ENCODE data around the gene PDE3A. TPM values are rescaled to one million over a fixed set of nuclear protein-coding genes. Genes with fewer than 3 reads are reported as not detected.
A peak's percentile ranks its signal among the peaks of the same experiment; 100 is the strongest.

The PDE3A gene
- total RNA-seq, 1 donor from 2014 or later, result under 0.01 TPM

GRCh38 chr12:20415028-20415427, 46.7 kb downstream of the PDE3A start:
- TF ChIP-seq, protein P1, sequence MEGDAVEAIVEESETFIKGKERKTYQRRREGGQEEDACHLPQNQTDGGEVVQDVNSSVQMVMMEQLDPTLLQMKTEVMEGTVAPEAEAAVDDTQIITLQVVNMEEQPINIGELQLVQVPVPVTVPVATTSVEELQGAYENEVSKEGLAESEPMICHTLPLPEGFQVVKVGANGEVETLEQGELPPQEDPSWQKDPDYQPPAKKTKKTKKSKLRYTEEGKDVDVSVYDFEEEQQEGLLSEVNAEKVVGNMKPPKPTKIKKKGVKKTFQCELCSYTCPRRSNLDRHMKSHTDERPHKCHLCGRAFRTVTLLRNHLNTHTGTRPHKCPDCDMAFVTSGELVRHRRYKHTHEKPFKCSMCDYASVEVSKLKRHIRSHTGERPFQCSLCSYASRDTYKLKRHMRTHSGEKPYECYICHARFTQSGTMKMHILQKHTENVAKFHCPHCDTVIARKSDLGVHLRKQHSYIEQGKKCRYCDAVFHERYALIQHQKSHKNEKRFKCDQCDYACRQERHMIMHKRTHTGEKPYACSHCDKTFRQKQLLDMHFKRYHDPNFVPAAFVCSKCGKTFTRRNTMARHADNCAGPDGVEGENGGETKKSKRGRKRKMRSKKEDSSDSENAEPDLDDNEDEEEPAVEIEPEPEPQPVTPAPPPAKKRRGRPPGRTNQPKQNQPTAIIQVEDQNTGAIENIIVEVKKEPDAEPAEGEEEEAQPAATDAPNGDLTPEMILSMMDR (IDR thresholded peaks at IDR 0.05; ENCODE audit: insufficient read depth, low read length, severe bottlenecking), result no peak
- FAIRE-seq (no peak), DNase-seq (ENCODE audit: low read depth) (no peak)
- no peaks in the 10 kb centered on the region for H3K36me3 ChIP-seq (ENCODE audit: control insufficient read depth, insufficient read depth, low read length)
- H3K4me3 ChIP-seq (ENCODE audit: low read depth, low read length), result no peak overlapping the region
- no peaks in the 10 kb centered on the region for H3K27me3 ChIP-seq (ENCODE audit: control insufficient read depth, insufficient read depth, low read length)

GRCh38 chr12:20415641-20416040, 47.3 kb downstream of the PDE3A start:
- TF ChIP-seq, protein P1 (IDR thresholded peaks at IDR 0.05; ENCODE audit: insufficient read depth, low read length, severe bottlenecking), result no peak
- no peak for FAIRE-seq

DNA sequence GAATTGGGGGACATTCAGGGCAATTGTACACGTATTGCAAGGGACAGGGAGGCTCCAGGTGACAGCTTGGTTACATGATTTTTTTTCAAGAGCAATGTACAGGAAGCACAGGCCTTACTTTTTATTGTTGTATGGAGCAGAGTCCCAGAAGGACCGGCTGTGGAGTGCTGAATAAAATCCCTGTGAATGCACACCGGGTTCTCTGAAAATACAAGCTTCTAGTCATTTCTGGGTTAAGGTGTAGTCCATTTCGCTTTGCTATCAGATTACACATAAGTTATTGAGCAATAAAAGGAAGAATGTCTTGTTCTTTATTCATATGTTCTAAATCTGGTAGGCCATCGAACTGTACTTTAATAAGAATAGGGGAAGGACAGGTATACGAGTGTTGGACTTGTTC, 52.2 kb downstream of the PDE3A start:
- Histone ChIP-seq H3K4me3 (ENCODE audit: low read depth, low read length) (no peak overlapping the region), H3K27me3 (ENCODE audit: control insufficient read depth, insufficient read depth, low read length) (no peaks in the 10 kb centered on the region), H3K36me3 (ENCODE audit: control insufficient read depth, insufficient read depth, low read length) (no peaks in the 10 kb centered on the region)
- peak; percentile 31 for DNase-seq (ENCODE audit: low read depth)
- no peak for FAIRE-seq
- TF ChIP-seq, protein P1 (IDR thresholded peaks at IDR 0.05; ENCODE audit: insufficient read depth, low read length, severe bottlenecking), result no peak

More at GRCh38 chr12:20415641-20416040, 47.3 kb downstream of the PDE3A start:
- Histone ChIP-seq H3K27me3 (ENCODE audit: control insufficient read depth, insufficient read depth, low read length) (no peaks in the 10 kb centered on the region), H3K4me3 (ENCODE audit: low read depth, low read length) (no peak overlapping the region), H3K36me3 (ENCODE audit: control insufficient read depth, insufficient read depth, low read length) (no peaks in the 10 kb centered on the region)
- no peak for DNase-seq (ENCODE audit: low read depth)

DNA sequence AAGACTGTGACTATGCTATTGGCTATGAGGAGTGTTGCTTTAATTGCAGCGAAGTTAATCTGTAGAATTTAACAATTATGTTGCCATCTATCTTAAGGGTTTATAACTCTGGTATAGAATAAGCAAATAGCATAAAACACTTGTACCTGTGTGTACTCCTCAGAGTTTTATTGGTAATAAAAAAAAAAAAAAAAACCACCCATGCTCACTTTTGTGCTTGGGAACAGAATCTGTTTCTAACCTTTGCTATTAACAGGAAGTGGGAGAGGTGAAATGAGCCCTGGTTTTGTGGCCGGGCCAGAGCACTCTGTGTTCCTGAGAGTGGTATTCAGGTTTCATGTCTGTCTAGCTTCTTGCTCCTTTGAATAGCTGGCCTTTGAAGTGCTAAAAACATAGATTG, 53.1 kb downstream of the PDE3A start:
- FAIRE-seq (no peak), DNase-seq (ENCODE audit: low read depth) (no peak)
- TF ChIP-seq, protein P1 (IDR thresholded peaks at IDR 0.05; ENCODE audit: insufficient read depth, low read length, severe bottlenecking), result no peak
- Histone ChIP-seq H3K4me3 (ENCODE audit: low read depth, low read length) (no peak overlapping the region), H3K27me3 (ENCODE audit: control insufficient read depth, insufficient read depth, low read length) (no peaks in the 10 kb centered on the region), H3K36me3 (ENCODE audit: control insufficient read depth, insufficient read depth, low read length) (no peaks in the 10 kb centered on the region)

- FAIRE-seq (no peak), DNase-seq (ENCODE audit: low read depth) (no peak)
- TF ChIP-seq, protein P1 (IDR thresholded peaks at IDR 0.05; ENCODE audit: insufficient read depth, low read length, severe bottlenecking), result no peak
- H3K4me3 ChIP-seq (ENCODE audit: low read depth, low read length), result no peak overlapping the region
- no peaks in the 10 kb centered on the region for H3K36me3 ChIP-seq (ENCODE audit: control insufficient read depth, insufficient read depth, low read length)
- H3K27me3 ChIP-seq (ENCODE audit: control insufficient read depth, insufficient read depth, low read length), result no peaks in the 10 kb centered on the region
Observed at GRCh38 chr12:20423557-20423956, 55.2 kb downstream of the PDE3A start.

DNA sequence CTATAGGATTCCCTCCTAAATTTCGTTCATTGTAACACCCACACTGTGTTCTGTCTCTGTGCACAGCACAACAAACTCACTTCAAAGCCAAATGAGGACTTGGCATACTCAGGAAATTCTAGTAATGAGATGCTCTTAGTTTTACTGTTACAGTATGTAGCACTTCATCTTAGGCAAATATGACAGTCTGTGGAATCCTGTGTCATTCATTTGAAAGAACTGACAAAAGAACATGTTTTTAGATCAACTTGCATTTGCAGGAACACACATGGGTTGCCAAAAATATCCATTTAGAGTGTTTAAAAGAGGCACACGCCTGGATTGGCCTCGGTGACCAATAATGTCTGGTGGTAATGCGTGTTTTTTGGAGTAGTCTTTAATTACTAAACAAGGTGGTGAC, 56.5 kb downstream of the PDE3A start:
- FAIRE-seq, result no peak
- Histone ChIP-seq H3K27me3 (ENCODE audit: control insufficient read depth, insufficient read depth, low read length) (no peaks in the 10 kb centered on the region), H3K36me3 (ENCODE audit: control insufficient read depth, insufficient read depth, low read length) (no peaks in the 10 kb centered on the region), H3K4me3 (ENCODE audit: low read depth, low read length) (no peak overlapping the region)
- no peak for DNase-seq (ENCODE audit: low read depth)
- TF ChIP-seq, protein P1 (IDR thresholded peaks at IDR 0.05; ENCODE audit: insufficient read depth, low read length, severe bottlenecking), result no peak

Measured in bronchial epithelial cell (primary cell).